H9 (cell line): Measurements from ENCODE around the gene GRHPR. TPM values are rescaled to one million over a fixed set of nuclear protein-coding genes. Genes with fewer than 3 reads are reported as not detected.

Experiments used
- DNase-seq: peaks from one replicate; pipeline ENCODE4 v3.0.0-alpha.2; 2017
- H2AFZ ChIP-seq: one replicate; pipeline ENCODE4 v1.6.1; 2013; ENCODE audit warnings: mild to moderate bottlenecking, low read length, control low read depth, moderate library complexity
- H2AK5ac ChIP-seq: 2 replicates; pipeline ENCODE4 v1.6.1; 2013; ENCODE audit warnings: low read length, control low read depth, mixed read lengths; ENCODE audit not compliant: insufficient read length
- H2BK120ac ChIP-seq: one replicate; pipeline ENCODE4 v1.6.1; 2013; ENCODE audit warnings: low read depth, mild to moderate bottlenecking, low read length, control low read depth, inconsistent platforms; ENCODE audit not compliant: poor library complexity, severe bottlenecking
- H2BK12ac ChIP-seq: 2 replicates; pipeline ENCODE4 v1.6.1; 2013; ENCODE audit warnings: low read length, control low read depth, mixed read lengths, low read depth; ENCODE audit not compliant: insufficient read length
- H2BK15ac ChIP-seq: 2 replicates; pipeline ENCODE4 v1.6.1; 2013; ENCODE audit warnings: low read depth, low read length, control low read depth
- H2BK20ac ChIP-seq: one replicate; pipeline ENCODE4 v1.6.1; 2013; ENCODE audit warnings: low read depth, mild to moderate bottlenecking, low read length, control low read depth, inconsistent platforms; ENCODE audit not compliant: poor library complexity, severe bottlenecking
- H2BK5ac ChIP-seq: 2 replicates; pipeline ENCODE4 v1.6.1; 2013; ENCODE audit warnings: low read length, control low read depth, mixed read lengths; ENCODE audit not compliant: insufficient read length
- H3K14ac ChIP-seq: 2 replicates; pipeline ENCODE4 v1.6.1; 2013; ENCODE audit warnings: low read length, control low read depth; ENCODE audit not compliant: insufficient read depth
- H3K18ac ChIP-seq: 2 replicates; pipeline ENCODE4 v1.6.1; 2013; ENCODE audit warnings: low read depth, mild to moderate bottlenecking, mixed read lengths, low read length, control low read depth; ENCODE audit not compliant: insufficient read length
- H3K23ac ChIP-seq: 2 replicates; pipeline ENCODE4 v1.6.1; 2013; ENCODE audit warnings: low read length, control low read depth, mixed read lengths, low read depth; ENCODE audit not compliant: insufficient read length
- H3K23me2 ChIP-seq: 2 replicates; pipeline ENCODE4 v1.6.1; 2013; ENCODE audit warnings: low read depth, mild to moderate bottlenecking, mixed read lengths, low read length, control low read depth; ENCODE audit not compliant: insufficient read length, poor library complexity, severe bottlenecking
- H3K27ac ChIP-seq: 2 replicates; pipeline ENCODE4 v1.5.1; 2013; ENCODE audit warnings: low read length, control low read depth, mixed read lengths, low read depth; ENCODE audit not compliant: insufficient read length
- H3K27me3 ChIP-seq: 2 replicates; pipeline ENCODE4 v1.6.1; 2013; ENCODE audit warnings: low read length, control low read depth, inconsistent platforms; ENCODE audit not compliant: insufficient read depth
- H3K4ac ChIP-seq: 2 replicates; pipeline ENCODE4 v1.6.1; 2013; ENCODE audit warnings: low read depth, mild to moderate bottlenecking, control low read depth, inconsistent platforms, low read length, moderate library complexity
- H3K4me1 ChIP-seq: 2 replicates; pipeline ENCODE4 v1.6.1; 2013; ENCODE audit warnings: low read length, control low read depth, inconsistent platforms; ENCODE audit not compliant: insufficient read depth
- H3K4me2 ChIP-seq: 2 replicates; pipeline ENCODE4 v1.6.1; 2013; ENCODE audit warnings: low read length, control low read depth, mixed read lengths; ENCODE audit not compliant: insufficient read length, insufficient read depth
- H3K56ac ChIP-seq: 2 replicates; pipeline ENCODE4 v1.6.1; 2013; ENCODE audit warnings: low read depth, mild to moderate bottlenecking, mixed read lengths, low read length, control low read depth; ENCODE audit not compliant: insufficient read length
- H3K79me1 ChIP-seq: 2 replicates; pipeline ENCODE4 v1.6.1; 2013; ENCODE audit warnings: low read depth, mild to moderate bottlenecking, moderate library complexity, low read length, control low read depth, inconsistent platforms; ENCODE audit not compliant: insufficient read depth, poor library complexity, severe bottlenecking
- H3K79me2 ChIP-seq: 2 replicates; pipeline ENCODE4 v1.6.1; 2013; ENCODE audit warnings: low read length, control low read depth, inconsistent platforms; ENCODE audit not compliant: insufficient read depth
- H3K9ac ChIP-seq: 2 replicates; pipeline ENCODE4 v1.6.1; 2013; ENCODE audit warnings: low read length, control low read depth, mixed read lengths; ENCODE audit not compliant: insufficient read length; ENCODE audit errors: extremely low read depth
- H3K9me3 ChIP-seq: one replicate; pipeline ENCODE4 v1.6.1; 2013; ENCODE audit warnings: low read depth, low read length, inconsistent platforms; ENCODE audit not compliant: control insufficient read depth
- H3T11ph ChIP-seq: one replicate; pipeline ENCODE4 v1.6.1; 2013; ENCODE audit warnings: mild to moderate bottlenecking, low read length, control low read depth, inconsistent platforms
- H4K20me1 ChIP-seq: one replicate; pipeline ENCODE4 v1.6.1; 2013; ENCODE audit not compliant: control insufficient read depth, insufficient read length, insufficient read depth
- H4K5ac ChIP-seq: 2 replicates; pipeline ENCODE4 v1.6.1; 2013; ENCODE audit warnings: low read depth, mild to moderate bottlenecking, mixed read lengths, low read length, control low read depth; ENCODE audit not compliant: insufficient read length
- H4K8ac ChIP-seq: replicated peaks from 2 replicates; pipeline ENCODE4 v1.6.1; 2013; ENCODE audit warnings: low read length, control low read depth, mixed read lengths, low read depth; ENCODE audit not compliant: insufficient read length
- H4K91ac ChIP-seq: 2 replicates; pipeline ENCODE4 v1.6.1; 2013; ENCODE audit warnings: low read depth, mild to moderate bottlenecking, moderate library complexity, mixed read lengths, low read length, control low read depth; ENCODE audit not compliant: insufficient read length
- H3K27ac Mint-ChIP-seq, 3 experiments: 2 replicates in 2 of 3; 3 replicates in 1 of 3; pipeline ENCODE4 v1.8.0; 2020 to 2021; ENCODE audit warnings: mixed read lengths in 3 of 3, mild to moderate bottlenecking in 1 of 3, moderate library complexity in 1 of 3
- H3K27me3 Mint-ChIP-seq: 2 replicates; pipeline ENCODE4 v1.8.0; 2021; ENCODE audit warnings: low read depth, mild to moderate bottlenecking, moderate library complexity, mixed read lengths
- H3K36me3 Mint-ChIP-seq, 3 experiments: 2 replicates in 2 of 3; 3 replicates in 1 of 3; pipeline ENCODE4 v1.8.0; 2020 to 2021; ENCODE audit warnings: low read depth in 3 of 3, mixed read lengths in 3 of 3; ENCODE audit not compliant: insufficient read depth in 1 of 3
- H3K4me1 Mint-ChIP-seq, 2 experiments: 2 replicates each; pipeline ENCODE4 v1.8.0; 2020; ENCODE audit warnings: mixed read lengths in 2 of 2
- H3K4me3 Mint-ChIP-seq, 2 experiments: 2 replicates in 1 of 2; 3 replicates in 1 of 2; pipeline ENCODE4 v1.8.0; 2020 to 2021; ENCODE audit warnings: mild to moderate bottlenecking in 2 of 2, mixed read lengths in 2 of 2, moderate library complexity in 1 of 2
- H3K9me3 Mint-ChIP-seq, 2 experiments: 2 replicates in 1 of 2; 3 replicates in 1 of 2; pipeline ENCODE4 v1.8.0; 2020; ENCODE audit warnings: mild to moderate bottlenecking in 2 of 2, mixed read lengths in 2 of 2, moderate library complexity in 1 of 2
- WGBS: extraction: QIAGEN DNeasy Blood & Tissue Kit; methylation state at CpG from one replicate; pipeline ENCODE4 v1.1.7; 2013; ENCODE audit warnings: missing lambda C conversion rate, low lambda C conversion rate, mixed read lengths; ENCODE audit not compliant: insufficient read length; ENCODE audit errors: extremely low coverage; 5-methylcytosine and 5-hydroxymethylcytosine counted together
- total RNA-seq: library from RNA; stranded (reverse); gene quantifications from 2 replicates; pipeline ENCODE4 v1.2.1, GENCODE V29; 2021
- TF ChIP-seq, protein P1 (sequence below): fragments of 200-600 bp; sonication (generic); conservative IDR thresholded peaks from 3 replicates; pipeline ENCODE4 v1.8.0; 2021; ENCODE audit warnings: antibody characterized with exemption, mild to moderate bottlenecking

The GRHPR gene
- total RNA-seq, 1 experiment from 2014 or later: 97.9 TPM

DNA sequence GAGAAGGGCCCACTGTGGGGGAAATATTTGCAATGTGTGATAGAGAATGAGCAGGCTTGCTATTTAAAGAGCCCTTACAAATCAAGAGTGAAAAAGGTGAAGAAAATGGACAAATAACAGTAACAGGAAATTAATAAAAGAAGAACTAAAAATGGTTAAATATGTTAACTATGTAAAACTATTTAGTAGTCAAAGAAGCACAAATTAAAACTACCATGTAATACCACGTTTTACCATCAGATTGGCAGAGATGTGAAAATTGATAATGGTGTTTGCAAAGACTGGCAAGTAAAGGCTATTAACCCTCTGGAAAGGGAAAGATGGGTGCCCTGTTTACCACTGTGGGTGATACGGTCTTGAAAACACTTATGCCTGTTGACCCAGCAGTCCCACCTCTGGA, 23.2 kb upstream of the GRHPR start:
- H3K27me3 ChIP-seq: no peaks in the 10 kb centered on the region

More for the DNA sequence above, 23.2 kb upstream of the GRHPR start:
- H2BK120ac ChIP-seq: no peak overlapping the region
- H3K27ac ChIP-seq: no peak overlapping the region
- no peak overlapping the region for H2BK5ac ChIP-seq
- Mint-ChIP-seq H3K27ac (no peak overlapping the region; a peak in 1 of 7 replicates), H3K4me3 (no peak overlapping the region), H3K4me1 (peaks cover 0 to 4% of the 10 kb centered on the region in 2 experiments; a peak in 1 of 4 replicates), H3K27me3 (no peaks in the 10 kb centered on the region; the same call in 1 of the 2 replicates), H3K36me3 (no peaks in the 10 kb centered on the region), H3K9me3 (no peaks in the 10 kb centered on the region)
- H3K79me1 ChIP-seq: no peaks in the 10 kb centered on the region
- H3K18ac ChIP-seq: no peak overlapping the region
- no peaks in the 10 kb centered on the region for H3K9me3 ChIP-seq
- no peak overlapping the region for H2AFZ ChIP-seq
- no peak overlapping the region for H2AK5ac ChIP-seq
- no peak overlapping the region for H3K4ac ChIP-seq
- H2BK20ac ChIP-seq: no peak overlapping the region
- TF ChIP-seq, protein P1, sequence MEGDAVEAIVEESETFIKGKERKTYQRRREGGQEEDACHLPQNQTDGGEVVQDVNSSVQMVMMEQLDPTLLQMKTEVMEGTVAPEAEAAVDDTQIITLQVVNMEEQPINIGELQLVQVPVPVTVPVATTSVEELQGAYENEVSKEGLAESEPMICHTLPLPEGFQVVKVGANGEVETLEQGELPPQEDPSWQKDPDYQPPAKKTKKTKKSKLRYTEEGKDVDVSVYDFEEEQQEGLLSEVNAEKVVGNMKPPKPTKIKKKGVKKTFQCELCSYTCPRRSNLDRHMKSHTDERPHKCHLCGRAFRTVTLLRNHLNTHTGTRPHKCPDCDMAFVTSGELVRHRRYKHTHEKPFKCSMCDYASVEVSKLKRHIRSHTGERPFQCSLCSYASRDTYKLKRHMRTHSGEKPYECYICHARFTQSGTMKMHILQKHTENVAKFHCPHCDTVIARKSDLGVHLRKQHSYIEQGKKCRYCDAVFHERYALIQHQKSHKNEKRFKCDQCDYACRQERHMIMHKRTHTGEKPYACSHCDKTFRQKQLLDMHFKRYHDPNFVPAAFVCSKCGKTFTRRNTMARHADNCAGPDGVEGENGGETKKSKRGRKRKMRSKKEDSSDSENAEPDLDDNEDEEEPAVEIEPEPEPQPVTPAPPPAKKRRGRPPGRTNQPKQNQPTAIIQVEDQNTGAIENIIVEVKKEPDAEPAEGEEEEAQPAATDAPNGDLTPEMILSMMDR: no peak
- no peak overlapping the region for H2BK15ac ChIP-seq
- no peak overlapping the region for H4K8ac ChIP-seq
- no peak overlapping the region for H4K91ac ChIP-seq
- H3K23me2 ChIP-seq: no peaks in the 10 kb centered on the region
- H3K9ac ChIP-seq: no peak overlapping the region
- H3T11ph ChIP-seq: no peak overlapping the region
- no peak overlapping the region for H4K5ac ChIP-seq
- no peaks in the 10 kb centered on the region for H3K79me2 ChIP-seq
- H2BK12ac ChIP-seq: no peak overlapping the region
- H3K56ac ChIP-seq: no peak overlapping the region
- H3K4me2 ChIP-seq: no peak overlapping the region
- no peak overlapping the region for H3K14ac ChIP-seq
- no peaks in the 10 kb centered on the region for H4K20me1 ChIP-seq
- no peak overlapping the region for H3K23ac ChIP-seq
- no CpG with 5 or more reads among the region's 2 CpGs for WGBS
- H3K4me1 ChIP-seq: no peaks in the 10 kb centered on the region
- no peak for DNase-seq
